HepG2 (cell line): Measurements from ENCODE around the gene C10orf143. TPM values are rescaled to one million over a fixed set of nuclear protein-coding genes. Genes with fewer than 3 reads are reported as not detected.

ENCODE experiments used
- GATAD1 ChIP-seq: IDR thresholded peaks from 2 replicates; pipeline ENCODE4 v1.6.1; 2016; ENCODE audit warnings: missing genetic modification reagents, missing compliant biosample characterization
- HMG20A ChIP-seq: IDR thresholded peaks from 2 replicates; pipeline ENCODE4 v1.6.1; 2016; ENCODE audit warnings: borderline replicate concordance
- IRF1 ChIP-seq: sonication (generic); formaldehyde crosslinking; IDR thresholded peaks from 2 replicates; pipeline ENCODE4 v1.4.0; 2020; ENCODE audit warnings: low read depth, mild to moderate bottlenecking, missing genetic modification reagents
- MYC ChIP-seq: sonication (generic); formaldehyde crosslinking; IDR thresholded peaks from 2 replicates; pipeline ENCODE4 v1.9.0; 2021; ENCODE audit warnings: missing genetic modification reagents, borderline replicate concordance
- NAIF1 ChIP-seq: sonication (generic); formaldehyde crosslinking; IDR thresholded peaks from 2 replicates; pipeline ENCODE4 v1.5.0; 2020; ENCODE audit warnings: mild to moderate bottlenecking, missing genetic modification reagents, borderline replicate concordance
- NR2F6 ChIP-seq, 2 experiments: IDR thresholded peaks; 2 replicates each; pipeline ENCODE4 v1.6.1; 2016; ENCODE audit warnings: antibody characterized with exemption in 1 of 2, mild to moderate bottlenecking in 1 of 2
- RAD21 ChIP-seq: fragments of 450-650 bp; formaldehyde crosslinking; IDR thresholded peaks from 2 replicates; pipeline ENCODE4 v1.5.0; 2020; ENCODE audit warnings: mild to moderate bottlenecking
- TCF7 ChIP-seq: sonication (generic); IDR thresholded peaks from 2 replicates; pipeline ENCODE4 v1.6.1; 2016; ENCODE audit warnings: antibody characterized with exemption, low read depth
- ZEB1 ChIP-seq: IDR thresholded peaks from 2 replicates; pipeline ENCODE4 v1.6.1; 2012; ENCODE audit warnings: mild to moderate bottlenecking, low read depth, inconsistent platforms; ENCODE audit not compliant: insufficient replicate concordance
- ZNF12 ChIP-seq: sonication (generic); formaldehyde crosslinking; IDR thresholded peaks from 2 replicates; pipeline ENCODE4 v1.5.0; 2020; ENCODE audit warnings: missing genetic modification reagents
- ZNF260 ChIP-seq: sonication (generic); formaldehyde crosslinking; IDR thresholded peaks from 2 replicates; pipeline ENCODE4 v1.4.0; 2020; ENCODE audit warnings: missing genetic modification reagents, low read depth, mild to moderate bottlenecking, borderline replicate concordance
- ZNF264 ChIP-seq: sonication (generic); formaldehyde crosslinking; IDR thresholded peaks from 2 replicates; pipeline ENCODE4 v1.4.0; 2020; ENCODE audit warnings: missing genetic modification reagents
- ZNF501 ChIP-seq: sonication (generic); formaldehyde crosslinking; IDR thresholded peaks from 2 replicates; pipeline ENCODE4 v1.5.1; 2020; ENCODE audit warnings: mild to moderate bottlenecking, moderate library complexity, missing genetic modification reagents
- ZNF512 ChIP-seq: sonication (generic); formaldehyde crosslinking; IDR thresholded peaks from 2 replicates; pipeline ENCODE4 v1.4.0; 2020; ENCODE audit warnings: mild to moderate bottlenecking, missing genetic modification reagents
- ZNF580 ChIP-seq: IDR thresholded peaks from 2 replicates; pipeline ENCODE4 v1.6.1; 2016; ENCODE audit warnings: low read depth, borderline replicate concordance
- ZNF768 ChIP-seq: sonication (generic); formaldehyde crosslinking; IDR thresholded peaks from 2 replicates; pipeline ENCODE4 v1.4.0; 2020; ENCODE audit warnings: missing genetic modification reagents
- ZNF83 ChIP-seq: sonication (generic); formaldehyde crosslinking; IDR thresholded peaks from 2 replicates; pipeline ENCODE4 v1.4.0; 2020; ENCODE audit warnings: missing genetic modification reagents, mild to moderate bottlenecking, borderline replicate concordance
- polyA plus RNA-seq, 8 experiments: library from polyadenylated mRNA; depleted of rRNA in 3 of 8; stranded (reverse) in 7 of 8; unstranded in 1 of 8; fragments of >200 nt; fragmentation: Illumina TruSeq in 4 of 8; extraction: Trizol in 4 of 8; gene quantifications; 2 replicates each; pipeline versions ENCODE4 v1.2.1 to v1.2.3, GENCODE V29; 2011 to 2016; ENCODE audit warnings: low read depth in 4 of 8, missing spikeins in 1 of 8, mixed read lengths in 1 of 8; ENCODE audit not compliant: insufficient read depth in 1 of 8
- total RNA-seq, 5 experiments: library from RNA; depleted of rRNA; stranded (reverse); fragments of >200 nt; fragmentation: Illumina TruSeq; extraction: Trizol; gene quantifications; 2 replicates each; pipeline ENCODE4 v1.2.3, GENCODE V29; 2016; ENCODE audit warnings: low read depth in 1 of 5
- TF ChIP-seq, protein P1 (sequence below): sonication (generic); formaldehyde crosslinking; IDR thresholded peaks from 2 replicates; pipeline ENCODE4 v1.8.0; 2022; ENCODE audit warnings: mild to moderate bottlenecking, missing genetic modification reagents; ENCODE audit not compliant: insufficient replicate concordance
- TF ChIP-seq, protein P2 (sequence below): sonication (generic); formaldehyde crosslinking; IDR thresholded peaks from 2 replicates; pipeline ENCODE4 v1.4.0; 2020; ENCODE audit warnings: mild to moderate bottlenecking, low read depth, missing genetic modification reagents
- TF ChIP-seq, protein P3 (sequence below): sonication (generic); formaldehyde crosslinking; IDR thresholded peaks from 2 replicates; pipeline ENCODE4 v1.5.0; 2020; ENCODE audit warnings: mild to moderate bottlenecking, low read depth, missing genetic modification reagents, borderline replicate concordance
- TF ChIP-seq, protein P4 (sequence below): sonication (generic); formaldehyde crosslinking; IDR thresholded peaks from 2 replicates; pipeline ENCODE4 v1.4.0; 2020; ENCODE audit warnings: mild to moderate bottlenecking, low read depth, missing genetic modification reagents

The C10orf143 gene
- total and polyA plus RNA-seq, 2 of the 13 experiments (the other 11 are each of a cell fraction or from before 2014, with no cell fraction given), result 0.21 to 0.91 TPM

- peak; percentile 86 for TF ChIP-seq MYC (CRISPR knock-in tag)
- TF ChIP-seq ZNF264, result peak; percentile 43; the same call in 1 of the 2 replicates
- no peak for TF ChIP-seq ZNF83 (CRISPR knock-in tag)
- TF ChIP-seq GATAD1 (CRISPR knock-in tag), result peak; percentile 89
- no peak for TF ChIP-seq ZNF12 (CRISPR knock-in tag)
- no peak for TF ChIP-seq ZNF580 (CRISPR knock-in tag)
- TF ChIP-seq HMG20A (CRISPR knock-in tag), result no peak
- TF ChIP-seq, protein P1, sequence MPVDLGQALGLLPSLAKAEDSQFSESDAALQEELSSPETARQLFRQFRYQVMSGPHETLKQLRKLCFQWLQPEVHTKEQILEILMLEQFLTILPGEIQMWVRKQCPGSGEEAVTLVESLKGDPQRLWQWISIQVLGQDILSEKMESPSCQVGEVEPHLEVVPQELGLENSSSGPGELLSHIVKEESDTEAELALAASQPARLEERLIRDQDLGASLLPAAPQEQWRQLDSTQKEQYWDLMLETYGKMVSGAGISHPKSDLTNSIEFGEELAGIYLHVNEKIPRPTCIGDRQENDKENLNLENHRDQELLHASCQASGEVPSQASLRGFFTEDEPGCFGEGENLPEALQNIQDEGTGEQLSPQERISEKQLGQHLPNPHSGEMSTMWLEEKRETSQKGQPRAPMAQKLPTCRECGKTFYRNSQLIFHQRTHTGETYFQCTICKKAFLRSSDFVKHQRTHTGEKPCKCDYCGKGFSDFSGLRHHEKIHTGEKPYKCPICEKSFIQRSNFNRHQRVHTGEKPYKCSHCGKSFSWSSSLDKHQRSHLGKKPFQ (CRISPR knock-in tag), result peak; percentile 57
- no peak for TF ChIP-seq NR2F6 (IDR thresholded peaks at IDR 0.05)
- 0 out of 2 replicates have a peak, but pooled peaks have one; percentile 25 for TF ChIP-seq NR2F6 (CRISPR knock-in tag; IDR thresholded peaks at IDR 0.05)
- TF ChIP-seq, protein P2, sequence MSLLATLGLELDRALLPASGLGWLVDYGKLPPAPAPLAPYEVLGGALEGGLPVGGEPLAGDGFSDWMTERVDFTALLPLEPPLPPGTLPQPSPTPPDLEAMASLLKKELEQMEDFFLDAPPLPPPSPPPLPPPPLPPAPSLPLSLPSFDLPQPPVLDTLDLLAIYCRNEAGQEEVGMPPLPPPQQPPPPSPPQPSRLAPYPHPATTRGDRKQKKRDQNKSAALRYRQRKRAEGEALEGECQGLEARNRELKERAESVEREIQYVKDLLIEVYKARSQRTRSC, result no peak
- TF ChIP-seq ZEB1, result no peak
- TF ChIP-seq IRF1 (CRISPR knock-in tag), result no peak
- TF ChIP-seq, protein P3, sequence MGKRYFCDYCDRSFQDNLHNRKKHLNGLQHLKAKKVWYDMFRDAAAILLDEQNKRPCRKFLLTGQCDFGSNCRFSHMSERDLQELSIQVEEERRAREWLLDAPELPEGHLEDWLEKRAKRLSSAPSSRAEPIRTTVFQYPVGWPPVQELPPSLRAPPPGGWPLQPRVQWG (CRISPR knock-in tag), result no peak
- peak; percentile 10; the same call in 1 of the 2 replicates for TF ChIP-seq ZNF768 (CRISPR knock-in tag)
- TF ChIP-seq, protein P4, sequence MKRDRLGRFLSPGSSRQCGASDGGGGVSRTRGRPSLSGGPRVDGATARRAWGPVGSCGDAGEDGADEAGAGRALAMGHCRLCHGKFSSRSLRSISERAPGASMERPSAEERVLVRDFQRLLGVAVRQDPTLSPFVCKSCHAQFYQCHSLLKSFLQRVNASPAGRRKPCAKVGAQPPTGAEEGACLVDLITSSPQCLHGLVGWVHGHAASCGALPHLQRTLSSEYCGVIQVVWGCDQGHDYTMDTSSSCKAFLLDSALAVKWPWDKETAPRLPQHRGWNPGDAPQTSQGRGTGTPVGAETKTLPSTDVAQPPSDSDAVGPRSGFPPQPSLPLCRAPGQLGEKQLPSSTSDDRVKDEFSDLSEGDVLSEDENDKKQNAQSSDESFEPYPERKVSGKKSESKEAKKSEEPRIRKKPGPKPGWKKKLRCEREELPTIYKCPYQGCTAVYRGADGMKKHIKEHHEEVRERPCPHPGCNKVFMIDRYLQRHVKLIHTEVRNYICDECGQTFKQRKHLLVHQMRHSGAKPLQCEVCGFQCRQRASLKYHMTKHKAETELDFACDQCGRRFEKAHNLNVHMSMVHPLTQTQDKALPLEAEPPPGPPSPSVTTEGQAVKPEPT (CRISPR knock-in tag), result no peak
- TF ChIP-seq ZNF501 (CRISPR knock-in tag), result peak; percentile 89
- TF ChIP-seq ZNF512 (CRISPR knock-in tag), result no peak
- 0 out of 2 replicates have a peak, but pooled peaks have one; percentile 41 for TF ChIP-seq NAIF1 (CRISPR knock-in tag)
- no peak for TF ChIP-seq TCF7
- no peak for TF ChIP-seq ZNF260
- TF ChIP-seq RAD21 (CRISPR knock-in tag), result peak; percentile 26; the same call in 1 of the 2 replicates
Observed at GRCh38 chr10:130136226-130137089, 25.8 kb upstream of the C10orf143 start, which contains the start of gene GLRX3 (continued).
